GM23338 (cell line): ENCODE measurements around the gene AIG1. TPM values are rescaled to one million over a fixed set of nuclear protein-coding genes. Genes with fewer than 3 reads are reported as not detected.
A peak's percentile ranks its signal among the peaks of the same experiment; 100 is the strongest.

Experiments used
- ATAC-seq: fragments of 200-7000 bp; cut with Tn5 transposase; 3 replicates; pipeline ENCODE4 v1.9.1; 2020
- DNase-seq: peaks from one replicate; pipeline ENCODE4 v3.0.0-alpha.2; 2015; ENCODE audit warnings: low spot score
- H2AFZ ChIP-seq: fragments of 200-600 bp; sonication (generic); 2 replicates; pipeline ENCODE4 v1.8.0; 2016; ENCODE audit warnings: antibody characterized with exemption, mild to moderate bottlenecking, moderate library complexity
- H3F3A ChIP-seq: fragments of 200-600 bp; sonication (generic); replicated peaks from 2 replicates; pipeline ENCODE4 v1.8.0; 2017; ENCODE audit warnings: antibody characterized with exemption, mixed run types, low read depth
- H3K27ac ChIP-seq: fragments of 200-600 bp; sonication (generic); 2 replicates; pipeline ENCODE4 v1.6.1; 2016; ENCODE audit warnings: low read depth
- H3K27me3 ChIP-seq: fragments of 200-600 bp; sonication (generic); 2 replicates; pipeline ENCODE4 v1.8.0; 2016; ENCODE audit warnings: mild to moderate bottlenecking, mixed run types, moderate library complexity; ENCODE audit not compliant: insufficient read depth
- H3K36me3 ChIP-seq: fragments of 200-600 bp; sonication (generic); 2 replicates; pipeline ENCODE4 v1.8.0; 2016; ENCODE audit warnings: mild to moderate bottlenecking; ENCODE audit not compliant: insufficient read depth
- H3K4me1 ChIP-seq: fragments of 200-600 bp; sonication (generic); 2 replicates; pipeline ENCODE4 v1.8.0; 2016; ENCODE audit warnings: mild to moderate bottlenecking, moderate library complexity; ENCODE audit not compliant: insufficient read depth
- H3K4me2 ChIP-seq: fragments of 200-600 bp; sonication (generic); 2 replicates; pipeline ENCODE4 v1.7.1; 2017; ENCODE audit warnings: mixed run types
- H3K4me3 ChIP-seq: fragments of 200-600 bp; sonication (generic); 2 replicates; pipeline ENCODE4 v1.6.1; 2016; ENCODE audit warnings: mixed run types
- H3K79me2 ChIP-seq: fragments of 200-600 bp; sonication (generic); replicated peaks from 2 replicates; pipeline ENCODE4 v1.8.0; 2017; ENCODE audit warnings: mild to moderate bottlenecking; ENCODE audit not compliant: insufficient read depth
- H3K9me2 ChIP-seq: fragments of 200-600 bp; sonication (generic); 2 replicates; pipeline ENCODE4 v1.8.0; 2017; ENCODE audit not compliant: insufficient read depth
- H4K20me1 ChIP-seq: fragments of 200-600 bp; sonication (generic); replicated peaks from 2 replicates; pipeline ENCODE4 v1.8.0; 2017; ENCODE audit warnings: mild to moderate bottlenecking; ENCODE audit not compliant: insufficient read depth
- H3K27ac Mint-ChIP-seq: 2 replicates; pipeline ENCODE4 v1.8.0; 2020; ENCODE audit warnings: inconsistent platforms, mild to moderate bottlenecking, moderate library complexity, mixed read lengths
- H3K27me3 Mint-ChIP-seq: 3 replicates; pipeline ENCODE4 v1.8.0; 2022; ENCODE audit warnings: low read depth, mild to moderate bottlenecking, moderate library complexity, mixed read lengths, inconsistent platforms; ENCODE audit not compliant: insufficient read depth, poor library complexity
- H3K36me3 Mint-ChIP-seq: 3 replicates; pipeline ENCODE4 v1.8.0; 2021; ENCODE audit warnings: low read depth, mild to moderate bottlenecking, inconsistent platforms, moderate library complexity, mixed read lengths
- H3K4me1 Mint-ChIP-seq: 3 replicates; pipeline ENCODE4 v1.8.0; 2020; ENCODE audit warnings: mild to moderate bottlenecking, inconsistent platforms, mixed read lengths
- H3K4me3 Mint-ChIP-seq: 3 replicates; pipeline ENCODE4 v1.8.0; 2021; ENCODE audit warnings: moderate library complexity, mild to moderate bottlenecking, inconsistent platforms, mixed read lengths
- H3K9me3 Mint-ChIP-seq: 3 replicates; pipeline ENCODE4 v1.8.0; 2020; ENCODE audit warnings: moderate library complexity, mild to moderate bottlenecking, inconsistent platforms, mixed read lengths
- CREB1 ChIP-seq: fragments of 250-450 bp; sonication (Bioruptor Pico); IDR thresholded peaks from 2 replicates; pipeline ENCODE4 v1.5.0; 2020; ENCODE audit warnings: low read depth, mild to moderate bottlenecking, moderate library complexity
- CTCF ChIP-seq, 2 experiments: fragments of 200-600 bp in 1 of 2; sonication (generic) in 1 of 2; conservative IDR thresholded peaks; 2 replicates each; pipeline versions ENCODE4 v1.5.1 to v1.6.1; 2016 to 2017; ENCODE audit warnings: antibody characterized with exemption in 2 of 2, low read depth in 2 of 2, mild to moderate bottlenecking in 2 of 2, moderate library complexity in 1 of 2
- ETS1 ChIP-seq: IDR thresholded peaks from 2 replicates; pipeline ENCODE4 v1.6.1; 2016; ENCODE audit warnings: antibody characterized with exemption
- EZH2 ChIP-seq: fragments of 200-600 bp; sonication (generic); IDR thresholded peaks from one replicate; pipeline ENCODE4 v1.8.0; 2017; ENCODE audit warnings: antibody characterized with exemption, mild to moderate bottlenecking, low read depth; ENCODE audit not compliant: unreplicated experiment
- EZH2phosphoT487 ChIP-seq: fragments of 200-600 bp; sonication (generic); IDR thresholded peaks from one replicate; pipeline ENCODE4 v1.8.1; 2018; ENCODE audit warnings: antibody characterized with exemption; ENCODE audit not compliant: unreplicated experiment
- JUNB ChIP-seq: IDR thresholded peaks from one replicate; pipeline ENCODE4 v1.6.1; 2016; ENCODE audit warnings: antibody characterized with exemption; ENCODE audit not compliant: unreplicated experiment
- NANOG ChIP-seq: IDR thresholded peaks from 2 replicates; pipeline ENCODE4 v1.6.1; 2016; ENCODE audit warnings: antibody characterized with exemption, borderline replicate concordance
- POLR2AphosphoS5 ChIP-seq: IDR thresholded peaks from 2 replicates; pipeline ENCODE4 v1.6.1; 2016; ENCODE audit warnings: antibody characterized with exemption, low read depth
- REST ChIP-seq: IDR thresholded peaks from one replicate; pipeline ENCODE4 v1.6.1; 2018; ENCODE audit warnings: antibody characterized with exemption; ENCODE audit not compliant: unreplicated experiment
- STAT1 ChIP-seq: IDR thresholded peaks from one replicate; pipeline ENCODE4 v1.6.1; 2016; ENCODE audit warnings: antibody characterized with exemption; ENCODE audit not compliant: unreplicated experiment
- ZNF114 ChIP-seq: fragments of 250-450 bp; sonication (Bioruptor Pico); IDR thresholded peaks from 2 replicates; pipeline ENCODE4 v1.5.0; 2020; ENCODE audit warnings: mild to moderate bottlenecking, moderate library complexity
- ZNF331 ChIP-seq: fragments of 250-450 bp; sonication (Bioruptor Pico); IDR thresholded peaks from 2 replicates; pipeline ENCODE4 v1.5.0; 2020; ENCODE audit warnings: low read depth, mild to moderate bottlenecking, moderate library complexity
- ZNF462 ChIP-seq: fragments of 250-450 bp; sonication (Bioruptor Pico); IDR thresholded peaks from 2 replicates; pipeline ENCODE4 v1.5.0; 2020; ENCODE audit warnings: mild to moderate bottlenecking, moderate library complexity
- polyA plus RNA-seq: library from polyadenylated mRNA; unstranded; fragments of >200 nt; fragmentation: Nextera tagmentation; extraction: Ambion mirVana; gene quantifications from 2 replicates; pipeline ENCODE4 v1.2.1, GENCODE V29; 2016
- total RNA-seq: library from RNA; depleted of rRNA; stranded (reverse); fragments of >200 nt; shearing (Covaris generic); gene quantifications from 2 replicates; pipeline ENCODE4 v1.2.3, GENCODE V29; 2014

Gene AIG1
- total and polyA plus RNA-seq, 2 experiments from 2014 or later, result 65.2 to 88.4 TPM

GRCh38 chr6:143058987-143059386 is 1.7 kb upstream of the AIG1 start:
- peaks cover 7% of the 10 kb centered on the region for H3K79me2 ChIP-seq
- H3K27ac ChIP-seq, result peak overlapping the region; percentile 8; the same call in 1 of the 2 replicates
- TF ChIP-seq ZNF114 (CRISPR knock-in tag), result no peak
- TF ChIP-seq REST, result no peak
- no peak for TF ChIP-seq NANOG
- no peak for TF ChIP-seq CREB1 (CRISPR knock-in tag)
- TF ChIP-seq JUNB, result no peak
- no peak for TF ChIP-seq EZH2phosphoT487
- TF ChIP-seq POLR2AphosphoS5, result no peak
- no peak for TF ChIP-seq STAT1
- no peak for TF ChIP-seq ZNF462
- no peak for TF ChIP-seq ZNF331 (CRISPR knock-in tag)
- TF ChIP-seq CTCF (conservative IDR thresholded peaks at IDR 0.05; ENCODE audit: low read depth in 2 of 2), result no peak
- TF ChIP-seq EZH2, result no peak
- no peak for TF ChIP-seq ETS1
- DNase-seq (peak; percentile 11), ATAC-seq (no peak)
- H3K36me3 Mint-ChIP-seq, result no peaks in the 10 kb centered on the region
- no peaks in the 10 kb centered on the region for H3K9me2 ChIP-seq
- peak overlapping the region; percentile 76 for H3K4me2 ChIP-seq
- no peaks in the 10 kb centered on the region for H4K20me1 ChIP-seq
- H3K9me3 Mint-ChIP-seq, result no peaks in the 10 kb centered on the region
- H3F3A ChIP-seq, result no peaks in the 10 kb centered on the region
- peaks cover 55% of the 10 kb centered on the region for H3K4me1 Mint-ChIP-seq
- H3K27me3 Mint-ChIP-seq, result peaks cover 6% of the 10 kb centered on the region
- peaks cover 52% of the 10 kb centered on the region for H3K4me1 ChIP-seq
- no peak overlapping the region for H2AFZ ChIP-seq
- H3K27ac Mint-ChIP-seq, result 0 out of 2 replicates have a peak overlapping the region, but pooled peaks have one; percentile 30
- H3K36me3 ChIP-seq, result no peaks in the 10 kb centered on the region
- H3K4me3 Mint-ChIP-seq, result peak overlapping the region; percentile 46; the same call in 1 of the 3 replicates
- H3K27me3 ChIP-seq, result no peaks in the 10 kb centered on the region
- peak overlapping the region; percentile 51; the same call in 1 of the 2 replicates for H3K4me3 ChIP-seq
